Erythroblast (primary cell): ENCODE results near the gene HIBCH.

ENCODE experiments used
- GATA1 ChIP-seq: IDR thresholded peaks from 2 replicates; pipeline ENCODE4 v1.6.1; 2011; ENCODE audit warnings: low read depth, mild to moderate bottlenecking, control low read depth, low read length, moderate library complexity
- POLR2A ChIP-seq: IDR thresholded peaks from 2 replicates; pipeline ENCODE4 v1.6.1; 2011; ENCODE audit warnings: mild to moderate bottlenecking, low read length

DNA sequence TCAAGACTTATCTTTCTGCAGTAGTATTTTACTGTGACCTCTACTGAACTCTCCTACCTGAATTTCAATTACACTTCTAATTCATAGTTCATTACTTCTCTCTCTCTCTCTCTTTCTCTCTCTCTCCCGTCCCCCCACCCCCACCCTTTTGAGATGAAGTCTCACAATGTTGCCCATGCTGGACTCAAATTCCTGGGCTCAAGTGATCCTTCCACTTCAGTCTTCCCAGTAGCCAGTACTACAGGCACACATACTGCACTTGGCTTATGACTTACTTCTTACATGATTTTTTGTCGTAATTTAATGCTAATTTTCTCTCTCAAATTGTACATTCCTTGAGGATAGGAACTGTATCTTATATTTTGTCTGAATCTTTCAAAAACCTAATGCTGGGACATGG is 6.0 kb upstream of the HIBCH start:
- TF ChIP-seq POLR2A: no peak
- no peak for TF ChIP-seq GATA1
